ENCODE measurements around the gene CKS1B. TPM values are rescaled to one million over a fixed set of nuclear protein-coding genes. Genes with fewer than 3 reads are reported as not detected.

The CKS1B gene
- total and polyA plus RNA-seq, 9 of the 15 experiments (the other 6 are each of a cell fraction or from before 2014, with no cell fraction given) = 215 to 1,103 (median 460) TPM

GRCh38 chr1:154982897-154983648, 8.6 kb downstream of the CKS1B start, which contains the start of gene FLAD1 (continued):
- TF ChIP-seq REST (IDR thresholded peaks at IDR 0.05; ENCODE audit: borderline replicate concordance) (peak; percentile 58), REST (CRISPR knock-in tag; IDR thresholded peaks at IDR 0.05; ENCODE audit: low read depth) (no peak), TRIM28 (IDR thresholded peaks at IDR 0.05) (peak; percentile 60), SRF (CRISPR knock-in tag; IDR thresholded peaks at IDR 0.05) (peak in 1 of 2 experiments; percentile 67; a peak in 1 of 4 replicates), GATAD2B (IDR thresholded peaks at IDR 0.05; ENCODE audit: borderline replicate concordance) (no peak), VEZF1 (CRISPR knock-in tag; IDR thresholded peaks at IDR 0.05) (peak; percentile 75), RCOR1 (IDR thresholded peaks at IDR 0.05; ENCODE audit: borderline replicate concordance in 1 of 2, low read depth in 2 of 2, low read length in 2 of 2) (peak in 1 of 2 experiments; percentile 73; a peak in 1 of 4 replicates), CTBP1 (IDR thresholded peaks at IDR 0.05; ENCODE audit: borderline replicate concordance) (peak; percentile 25; the same call in 1 of the 2 replicates), ELF1 (tag; IDR thresholded peaks at IDR 0.05) (peak; percentile 88), ZNF165 (CRISPR knock-in tag; IDR thresholded peaks at IDR 0.05; ENCODE audit: borderline replicate concordance) (no peak), ZFX (CRISPR knock-in tag; IDR thresholded peaks at IDR 0.05) (peak; percentile 50), ZNF280A (IDR thresholded peaks at IDR 0.05; ENCODE audit: low read depth, partially characterized antibody) (no peak), PKNOX1 (IDR thresholded peaks at IDR 0.05) (peak; percentile 100), ZNF583 (CRISPR knock-in tag; IDR thresholded peaks at IDR 0.05) (no peak), TARDBP (IDR thresholded peaks at IDR 0.05) (no peak)
